OCI-LY3 (cell line): ENCODE results near the gene DRD3.

ENCODE experiments used
- CTCF ChIP-seq: fragments of 200-600, 300-600 bp; sonication (generic); IDR thresholded peaks from 2 replicates; pipeline ENCODE4 v1.5.1; 2014; ENCODE audit warnings: antibody characterized with exemption, low read length, low read depth
- EZH2phosphoT487 ChIP-seq: fragments of 200-600 bp; shearing (Covaris generic); IDR thresholded peaks from 2 replicates; pipeline ENCODE4 v1.6.1; 2018; ENCODE audit warnings: antibody characterized with exemption, mixed run types, low read depth

GRCh38 chr3:114119776-114120175, 59.1 kb downstream of the DRD3 start:
- TF ChIP-seq CTCF (no peak), EZH2phosphoT487 (no peak)
